ENCODE results near the gene SNCAIP. TPM values are rescaled to one million over a fixed set of nuclear protein-coding genes. Genes with fewer than 3 reads are reported as not detected.

The SNCAIP gene
- polyA plus RNA-seq, 4 donors = 17.0 to 36.8 (median 22.7) TPM

DNA sequence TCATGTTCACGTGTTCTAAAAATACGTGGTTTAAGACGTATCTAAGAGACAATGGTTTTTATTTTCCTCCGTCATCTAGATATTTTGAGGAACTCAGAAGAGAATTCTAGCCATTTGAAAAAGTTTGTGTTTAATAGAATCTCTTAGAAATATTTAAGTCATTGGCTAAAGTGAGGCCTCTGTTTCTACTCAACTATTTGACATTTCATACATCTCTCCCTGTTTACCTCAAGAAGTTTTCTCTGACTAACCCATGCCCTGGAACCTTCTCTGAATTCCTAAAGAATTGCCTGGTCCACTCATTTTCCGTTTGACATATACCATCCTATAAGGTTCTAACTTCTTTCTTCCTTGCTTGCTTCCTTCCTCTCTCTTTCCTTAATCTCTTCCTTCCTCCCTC, 178.7 kb downstream of the SNCAIP start:
- DNase-seq (ENCODE audit: low read depth in 4 of 4, low spot score in 3 of 4) = no peak

DNA sequence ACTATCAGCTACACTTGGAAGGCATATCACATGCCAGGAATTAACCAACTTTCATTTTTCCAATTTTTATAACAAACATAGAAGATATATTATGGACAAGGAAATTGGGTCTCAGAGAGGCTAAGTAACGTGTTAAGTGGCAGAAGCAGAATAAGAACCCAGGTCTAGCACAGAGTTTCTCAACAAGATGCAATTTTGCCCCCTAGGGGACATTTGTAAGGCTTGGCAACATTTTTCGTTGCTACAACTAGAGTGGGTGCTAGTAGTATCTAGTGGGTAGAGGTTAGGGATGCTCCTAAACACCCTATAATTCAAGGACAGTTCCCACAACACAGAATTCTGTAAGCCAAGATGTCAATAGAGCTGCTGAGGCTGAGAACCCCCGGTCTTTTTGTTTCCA, 180.6 kb downstream of the SNCAIP start:
- DNase-seq (ENCODE audit: low read depth in 4 of 4, low spot score in 3 of 4) = no peak

DNA sequence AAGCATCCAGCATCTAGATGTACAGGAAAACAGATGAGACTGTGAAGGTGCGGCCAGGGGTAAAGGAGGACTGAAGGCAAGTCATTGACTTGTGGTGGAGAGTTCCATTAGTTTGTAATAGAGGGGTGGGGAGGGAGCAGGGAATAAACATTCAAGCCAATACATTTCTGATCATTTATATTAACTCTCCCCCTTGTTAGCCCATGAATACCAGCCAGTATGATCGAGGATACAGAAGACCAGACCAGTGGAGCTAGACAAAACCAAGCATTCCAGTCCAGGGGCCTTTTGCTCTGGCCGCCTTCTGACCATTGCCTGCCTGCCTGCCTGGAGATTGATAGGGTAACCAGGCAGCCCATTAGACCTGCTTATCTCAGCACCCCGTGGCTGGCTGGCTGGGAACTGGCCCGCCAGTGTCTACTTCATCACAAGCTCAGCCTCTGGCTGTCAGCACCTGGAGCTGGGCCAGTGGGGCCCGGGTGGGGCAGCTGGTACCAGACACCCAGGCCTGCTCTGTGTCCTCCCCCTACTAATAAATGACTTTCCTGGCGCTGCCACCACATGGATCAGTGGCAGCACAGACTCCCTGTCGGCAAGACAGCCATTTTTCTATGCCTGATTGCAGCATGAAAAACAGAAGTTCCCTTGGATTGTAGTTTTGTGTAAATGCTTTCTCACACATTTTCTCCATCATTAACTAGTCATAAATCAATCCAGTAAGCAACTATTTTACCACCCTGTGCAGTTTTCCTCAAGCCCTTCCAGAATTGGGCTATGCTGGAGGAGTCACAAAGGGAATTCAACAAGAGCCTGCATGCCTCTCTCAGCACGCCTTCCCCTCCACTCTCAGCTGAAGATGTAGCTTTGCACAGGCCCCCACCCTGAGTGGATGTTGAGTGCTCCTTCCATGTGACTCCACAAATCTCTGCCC, 181.3 kb downstream of the SNCAIP start:
- DNase-seq (ENCODE audit: low read depth in 4 of 4, low spot score in 3 of 4) = no peak

DNA sequence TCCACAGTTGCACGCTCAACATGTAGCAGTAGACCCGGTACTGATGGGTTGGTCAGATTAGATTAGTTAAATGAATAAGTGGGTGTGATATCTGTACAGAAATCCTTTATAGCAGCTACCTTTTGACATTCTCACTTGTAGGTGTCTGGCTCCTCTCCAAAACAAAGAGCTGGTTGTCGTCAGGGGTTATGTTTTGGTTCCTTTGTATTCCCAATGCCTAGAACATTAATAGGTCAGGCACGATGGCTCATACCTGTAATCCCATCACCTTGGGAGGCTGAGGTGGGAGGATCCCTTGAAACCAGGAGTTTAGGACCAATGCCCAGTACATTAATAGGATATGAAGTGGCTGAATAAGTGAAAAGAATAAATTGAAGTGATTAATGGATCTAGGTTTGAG, 182.1 kb downstream of the SNCAIP start:
- no peak for DNase-seq (ENCODE audit: low read depth in 4 of 4, low spot score in 3 of 4)

DNA sequence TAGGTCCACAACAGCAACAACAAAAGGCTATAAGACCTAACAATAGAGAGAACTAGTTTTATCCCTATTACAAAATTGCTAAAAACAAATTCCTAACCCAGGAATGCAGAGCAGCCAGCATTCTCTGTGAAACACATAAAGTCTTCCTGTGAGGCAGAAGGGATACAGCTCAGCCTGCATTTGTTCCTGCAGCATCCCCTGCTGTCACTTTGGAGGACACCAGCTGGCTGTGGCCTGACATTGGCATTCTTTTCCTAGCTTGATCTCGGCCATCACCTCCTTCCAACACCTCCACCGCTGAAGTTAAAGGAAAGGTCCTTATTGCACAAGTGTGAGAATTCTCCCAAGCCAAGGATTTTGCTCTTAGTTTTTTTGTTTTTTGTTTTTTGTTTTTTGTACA, 186.1 kb downstream of the SNCAIP start:
- DNase-seq (ENCODE audit: low read depth in 4 of 4, low spot score in 3 of 4) = peak in 1 of 4 donors; percentile 20

DNA sequence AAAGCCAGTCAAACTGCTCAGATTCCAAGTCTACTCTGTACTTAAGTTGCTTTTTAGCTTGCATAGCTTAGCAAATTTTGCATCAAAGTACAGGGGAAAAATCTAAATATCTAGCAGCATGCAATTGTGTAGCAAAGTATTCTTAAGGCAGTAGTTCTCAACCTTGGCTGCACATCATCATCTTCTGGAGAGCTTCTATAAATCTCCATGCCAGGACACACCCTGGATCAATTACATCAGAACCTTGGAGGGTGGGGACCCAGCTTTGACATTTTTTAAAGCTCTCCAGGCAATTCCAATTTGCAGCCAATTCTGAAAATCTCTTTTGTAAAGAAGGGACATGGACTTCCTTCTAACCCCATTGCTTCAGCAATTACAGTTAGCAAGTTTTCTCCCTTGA, 187.5 kb downstream of the SNCAIP start:
- DNase-seq (ENCODE audit: low read depth in 4 of 4, low spot score in 3 of 4) = no peak

DNA sequence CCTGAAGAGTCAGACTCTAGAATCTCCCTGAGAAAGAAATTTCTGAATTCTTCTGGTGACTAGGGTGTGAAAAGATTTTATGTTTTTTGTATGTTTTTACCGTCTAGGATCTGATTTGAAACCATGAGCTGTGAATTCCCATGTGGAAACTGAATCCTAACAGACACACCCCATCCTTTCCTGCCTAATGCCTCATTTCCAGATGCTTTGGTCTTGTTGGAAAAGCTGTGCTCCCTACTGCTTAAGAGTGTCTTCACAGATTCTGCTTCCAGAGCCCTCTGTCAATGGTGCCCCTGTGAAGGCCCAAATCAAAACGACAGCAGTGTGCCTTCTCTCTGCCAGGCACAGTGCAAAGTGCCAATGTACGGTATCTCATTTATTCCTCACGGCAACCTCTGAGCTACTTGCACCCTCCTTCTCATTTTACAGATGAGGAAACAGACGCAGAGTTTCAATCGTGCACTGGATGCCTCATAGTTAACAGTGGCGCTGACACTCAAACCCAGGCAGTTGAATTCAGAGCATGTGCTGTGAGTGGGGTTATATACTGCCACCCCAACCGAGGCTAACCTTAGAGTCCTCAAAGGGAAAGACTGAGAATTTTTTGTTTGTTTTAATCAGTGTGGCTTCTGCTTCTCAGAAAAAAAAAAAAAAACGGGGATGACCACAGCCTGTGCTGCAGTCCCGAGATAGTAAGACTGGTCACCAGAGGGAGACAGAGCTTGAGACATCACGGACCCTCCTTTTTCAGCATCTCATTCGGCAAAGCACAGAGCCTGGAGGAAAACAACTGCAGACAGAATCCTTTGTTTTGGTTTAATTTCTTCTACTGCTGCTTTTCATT, 188.4 kb downstream of the SNCAIP start:
- peak in 2 of 4 donors; percentile 40 to 42 for DNase-seq (ENCODE audit: low read depth in 4 of 4, low spot score in 3 of 4)

DNA sequence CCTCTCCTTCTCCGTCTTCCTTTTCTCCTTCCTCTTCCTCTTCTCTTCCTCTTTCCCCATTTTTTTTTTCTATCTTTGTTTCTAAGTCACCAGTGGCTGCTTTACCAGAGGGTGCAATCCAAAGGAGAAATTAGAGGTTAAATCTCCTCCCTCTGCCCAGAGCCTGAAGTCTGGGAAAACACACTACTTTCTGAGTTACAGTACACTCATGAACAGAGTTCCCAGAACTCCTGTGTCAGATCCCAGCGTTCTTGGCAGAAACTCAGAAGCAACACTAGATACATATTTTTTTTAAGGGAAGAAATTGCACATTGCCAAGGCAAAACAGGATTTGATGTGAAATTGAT, 189.0 kb downstream of the SNCAIP start:
- no peak for DNase-seq (ENCODE audit: low read depth in 4 of 4, low spot score in 3 of 4)

DNA sequence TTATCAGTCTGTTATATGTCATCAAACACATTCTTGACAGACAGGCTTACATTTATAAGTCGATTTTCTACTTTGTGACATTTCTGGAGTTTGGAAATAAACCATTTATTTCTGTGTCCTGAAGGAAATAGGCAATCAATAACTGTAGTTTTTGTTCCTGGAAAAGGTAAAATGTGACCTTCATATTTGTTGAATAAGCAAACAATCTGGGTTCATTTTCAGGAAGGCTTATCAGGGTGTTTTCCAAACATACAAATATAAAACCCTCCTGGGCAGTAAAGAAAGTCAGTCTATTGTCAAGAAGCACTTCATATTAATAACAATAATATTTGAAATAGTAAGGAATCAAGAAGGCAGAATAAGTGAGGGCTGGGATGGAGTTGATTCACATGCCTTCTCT, 195.0 kb downstream of the SNCAIP start:
- DNase-seq (ENCODE audit: low read depth in 4 of 4, low spot score in 3 of 4) = no peak

DNA sequence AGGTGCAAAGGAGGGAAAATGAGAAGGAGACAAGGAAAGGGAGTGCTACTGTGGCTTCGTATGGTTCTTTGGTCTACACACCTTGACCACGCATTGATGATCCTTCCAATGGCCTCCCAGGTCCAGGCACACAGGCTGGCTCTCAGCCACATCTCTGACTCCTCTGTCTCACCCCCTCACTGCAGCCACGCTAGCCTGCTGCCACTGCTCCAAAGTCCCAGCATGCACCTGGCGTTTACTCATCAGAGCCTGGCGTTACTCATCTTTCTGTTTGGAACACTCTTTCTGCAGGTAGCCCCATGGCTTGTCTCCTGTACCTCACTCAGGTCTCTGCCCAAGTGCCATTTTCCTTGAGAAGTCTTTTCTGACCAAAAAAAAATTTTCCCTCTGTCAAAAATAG, 195.5 kb downstream of the SNCAIP start:
- DNase-seq (ENCODE audit: low read depth in 4 of 4, low spot score in 3 of 4) = no peak

DNA sequence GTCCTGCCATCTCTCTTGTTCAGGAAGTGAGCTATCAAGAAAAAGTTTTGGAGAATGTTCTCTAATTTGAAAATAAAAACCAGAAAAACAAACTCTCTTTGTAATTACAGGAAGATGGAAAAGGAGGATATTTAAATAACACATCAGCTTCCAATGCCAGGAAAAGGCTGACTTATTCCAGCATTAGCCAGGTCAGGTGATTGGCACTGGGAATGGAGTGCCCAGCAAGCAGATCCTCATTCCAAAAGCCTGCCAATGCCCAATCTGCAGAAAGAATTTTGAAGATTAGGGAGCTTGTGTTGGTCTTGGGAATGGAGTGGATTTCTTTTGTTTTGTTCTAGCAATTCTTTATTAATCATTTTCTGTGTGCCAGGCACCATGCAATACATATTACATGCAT, 196.6 kb downstream of the SNCAIP start:
- no peak for DNase-seq (ENCODE audit: low read depth in 4 of 4, low spot score in 3 of 4)

Other genes starting within 250 kb of the SNCAIP start
- gene LOX, start 234.0 kb upstream of the SNCAIP start, polyA plus RNA-seq (ENCODE audit: insufficient read length in 4 of 4) = 100 to 1,000 TPM in 1 of 4 donors, 10 to 100 TPM in 3; 41.6 to 156 (median 49.0) TPM
- gene ZNF474, start 182.7 kb upstream of the SNCAIP start, polyA plus RNA-seq (ENCODE audit: insufficient read length in 4 of 4) = under 1 TPM; 0.26 to 0.77 (median 0.71) TPM